Glutamatergic neuron (in vitro differentiated cells): ENCODE results near the gene TBC1D22B. TPM values are rescaled to one million over a fixed set of nuclear protein-coding genes. Genes with fewer than 3 reads are reported as not detected.

Experiments used
- DNase-seq: peaks from one replicate; pipeline ENCODE4 v3.0.0; 2022
- H3K27ac Mint-ChIP-seq: one replicate; pipeline ENCODE4 v1.8.0; 2020; ENCODE audit warnings: mild to moderate bottlenecking, mixed read lengths, inconsistent platforms; ENCODE audit not compliant: unreplicated experiment
- H3K27me3 Mint-ChIP-seq: one replicate; pipeline ENCODE4 v1.8.0; 2020; ENCODE audit warnings: mild to moderate bottlenecking, moderate library complexity, mixed read lengths, inconsistent platforms; ENCODE audit not compliant: unreplicated experiment
- H3K36me3 Mint-ChIP-seq: one replicate; pipeline ENCODE4 v1.8.0; 2020; ENCODE audit warnings: mild to moderate bottlenecking, mixed read lengths, inconsistent platforms; ENCODE audit not compliant: unreplicated experiment
- H3K4me1 Mint-ChIP-seq: one replicate; pipeline ENCODE4 v1.8.0; 2020; ENCODE audit warnings: mild to moderate bottlenecking, low read depth, mixed read lengths, inconsistent platforms; ENCODE audit not compliant: unreplicated experiment
- H3K4me3 Mint-ChIP-seq: one replicate; pipeline ENCODE4 v1.8.0; 2020; ENCODE audit warnings: mild to moderate bottlenecking, mixed read lengths, inconsistent platforms; ENCODE audit not compliant: unreplicated experiment
- H3K9me3 Mint-ChIP-seq: one replicate; pipeline ENCODE4 v1.8.0; 2020; ENCODE audit warnings: mild to moderate bottlenecking, moderate library complexity, mixed read lengths, inconsistent platforms; ENCODE audit not compliant: unreplicated experiment
- CTCF ChIP-seq: fragments of 200-600 bp; sonication (generic); IDR thresholded peaks from one replicate; pipeline ENCODE4 v1.5.0; 2021; ENCODE audit not compliant: partially characterized antibody, unreplicated experiment
- total RNA-seq: library from RNA; stranded (reverse); fragmentation: NEBNext Ultra II Directional; extraction: Animal tissue kit (Norgen Biotek cat#: 25700); gene quantifications from one replicate; pipeline ENCODE4 v1.2.1, GENCODE V29; 2021; ENCODE audit not compliant: unreplicated experiment

The TBC1D22B gene
- total RNA-seq, 1 donor from 2014 or later: 10.2 TPM

DNA sequence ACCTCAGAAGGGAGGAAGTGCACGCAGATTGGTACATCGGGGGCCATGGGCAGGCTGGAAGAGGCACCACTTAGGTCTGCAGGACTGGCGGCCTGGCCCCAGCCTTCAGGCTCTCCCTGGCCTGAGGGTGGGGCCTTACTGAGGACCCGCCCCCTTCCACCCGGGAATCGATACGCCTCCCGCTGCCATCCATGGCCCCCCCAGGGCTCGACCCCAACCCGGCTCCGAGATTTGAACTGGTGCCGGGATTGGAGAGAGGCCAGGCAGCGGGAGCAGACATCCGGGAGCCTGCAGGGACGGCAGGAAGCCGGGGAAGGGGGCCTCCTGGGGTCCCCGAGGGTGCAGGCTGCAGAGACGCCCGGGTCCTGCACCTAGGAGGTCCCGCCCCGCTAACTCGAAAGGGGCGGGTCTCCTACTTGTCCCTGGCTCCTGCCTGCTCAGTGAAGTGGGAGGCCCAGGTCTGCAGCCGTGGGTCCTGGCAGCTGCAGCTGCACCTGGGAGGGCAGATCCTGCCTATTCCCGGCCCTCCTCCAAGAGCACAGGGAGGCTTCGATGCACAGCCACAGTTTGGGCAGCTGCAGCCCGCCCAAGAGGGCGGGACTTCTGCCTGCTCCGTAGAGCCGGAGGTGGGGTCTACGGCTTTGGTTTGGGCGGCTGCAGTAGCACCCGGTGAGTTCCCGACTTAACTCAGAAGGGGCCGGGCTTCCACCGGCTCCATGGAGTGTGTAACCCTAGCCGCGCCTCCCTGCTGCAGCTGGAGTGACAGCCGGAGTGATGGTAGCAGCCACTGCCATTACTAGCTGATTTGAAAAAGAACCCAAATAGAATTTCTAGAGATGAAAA, 35.2 kb upstream of the TBC1D22B start:
- no peak for TF ChIP-seq CTCF
- Mint-ChIP-seq H3K9me3 (peaks cover 2% of the 10 kb centered on the region), H3K4me3 (peak overlapping the region; percentile 85), H3K4me1 (peaks cover 8% of the 10 kb centered on the region), H3K27ac (peak overlapping the region; percentile 97), H3K36me3 (no peaks in the 10 kb centered on the region), H3K27me3 (peaks cover 2% of the 10 kb centered on the region)
- peak; percentile 82 for DNase-seq

DNA sequence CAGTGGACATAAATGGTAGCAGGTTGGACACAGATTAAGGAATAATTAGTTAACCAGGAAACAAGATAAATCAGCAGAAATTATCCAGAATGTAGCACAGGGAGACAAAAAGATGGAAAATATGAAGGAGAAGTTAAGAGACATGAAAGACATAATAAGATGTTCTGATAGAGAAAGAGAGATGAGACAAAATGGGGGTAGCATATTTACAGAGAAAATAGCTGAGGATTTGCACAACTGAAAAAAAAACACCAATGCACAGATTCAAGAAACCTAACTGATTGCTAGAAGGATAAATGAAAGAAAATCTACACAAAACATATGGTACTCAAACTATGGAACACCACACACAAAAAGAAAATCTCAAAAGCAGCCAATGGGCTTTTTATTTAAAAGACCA, 34.6 kb upstream of the TBC1D22B start:
- DNase-seq: no peak
- H3K4me1 Mint-ChIP-seq: peaks cover 8% of the 10 kb centered on the region
- H3K4me3 Mint-ChIP-seq: peak overlapping the region; percentile 46
- H3K9me3 Mint-ChIP-seq: peaks cover 2% of the 10 kb centered on the region
- peak overlapping the region; percentile 76 for H3K27ac Mint-ChIP-seq
- H3K36me3 Mint-ChIP-seq: no peaks in the 10 kb centered on the region
- TF ChIP-seq CTCF: no peak
- H3K27me3 Mint-ChIP-seq: peaks cover 2% of the 10 kb centered on the region

DNA sequence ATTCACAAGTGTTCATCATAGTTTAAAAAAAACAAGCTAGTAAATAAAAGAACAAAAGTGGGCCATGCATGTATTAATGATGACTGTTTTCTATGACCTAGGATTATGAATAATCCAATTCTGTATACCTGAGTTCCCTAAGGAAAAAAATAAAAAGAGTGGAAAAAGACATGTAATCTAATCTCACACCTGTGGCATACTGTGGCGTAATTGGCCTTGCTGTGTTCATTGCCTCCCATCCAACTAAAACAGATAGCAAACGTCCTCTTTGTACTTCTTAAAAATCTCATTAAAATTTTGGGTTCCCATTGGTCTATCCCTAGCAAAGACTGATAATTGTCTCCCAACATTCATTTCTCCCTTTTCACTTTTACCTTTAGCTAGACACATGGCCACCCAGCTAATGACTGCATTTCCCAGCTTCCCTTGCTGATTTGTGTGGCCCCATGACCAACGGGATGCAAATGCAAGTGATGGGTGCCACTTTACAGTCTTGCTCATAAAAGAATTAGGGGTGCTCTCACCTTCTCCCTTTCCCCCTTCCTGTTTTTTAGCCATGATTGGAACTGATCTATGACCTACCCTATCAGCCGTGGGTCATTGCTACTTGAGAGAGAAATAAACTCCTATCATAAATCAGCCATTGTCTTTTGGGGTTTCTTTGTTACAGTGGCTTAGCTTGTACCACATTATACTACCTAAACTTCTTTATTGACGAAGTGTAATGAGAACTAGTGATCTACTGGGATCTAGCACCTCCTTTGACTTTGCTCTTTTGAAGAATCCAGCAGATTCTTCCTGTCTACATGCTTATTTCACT, 32.0 kb upstream of the TBC1D22B start:
- no peak for DNase-seq
- TF ChIP-seq CTCF: no peak
- Mint-ChIP-seq H3K36me3 (no peaks in the 10 kb centered on the region), H3K4me1 (peaks cover 8% of the 10 kb centered on the region), H3K9me3 (no peaks in the 10 kb centered on the region), H3K27ac (no peak overlapping the region), H3K4me3 (no peak overlapping the region), H3K27me3 (peaks cover 2% of the 10 kb centered on the region)

GRCh38 chr6:37230104-37230503, 27.5 kb upstream of the TBC1D22B start:
- Mint-ChIP-seq H3K36me3 (no peaks in the 10 kb centered on the region), H3K27me3 (no peaks in the 10 kb centered on the region), H3K4me3 (no peak overlapping the region), H3K27ac (no peak overlapping the region), H3K9me3 (no peaks in the 10 kb centered on the region), H3K4me1 (no peaks in the 10 kb centered on the region)
- no peak for DNase-seq
- no peak for TF ChIP-seq CTCF
